H9 (cell line): Measurements from ENCODE around the gene CDC6. TPM values are rescaled to one million over a fixed set of nuclear protein-coding genes. Genes with fewer than 3 reads are reported as not detected.

Experiments used
- DNase-seq: peaks from one replicate; pipeline ENCODE4 v3.0.0-alpha.2; 2017
- H2AFZ ChIP-seq: one replicate; pipeline ENCODE4 v1.6.1; 2013; ENCODE audit warnings: mild to moderate bottlenecking, low read length, control low read depth, moderate library complexity
- H2AK5ac ChIP-seq: 2 replicates; pipeline ENCODE4 v1.6.1; 2013; ENCODE audit warnings: low read length, control low read depth, mixed read lengths; ENCODE audit not compliant: insufficient read length
- H2BK120ac ChIP-seq: one replicate; pipeline ENCODE4 v1.6.1; 2013; ENCODE audit warnings: low read depth, mild to moderate bottlenecking, low read length, control low read depth, inconsistent platforms; ENCODE audit not compliant: poor library complexity, severe bottlenecking
- H2BK12ac ChIP-seq: 2 replicates; pipeline ENCODE4 v1.6.1; 2013; ENCODE audit warnings: low read length, control low read depth, mixed read lengths, low read depth; ENCODE audit not compliant: insufficient read length
- H2BK15ac ChIP-seq: 2 replicates; pipeline ENCODE4 v1.6.1; 2013; ENCODE audit warnings: low read depth, low read length, control low read depth
- H2BK20ac ChIP-seq: one replicate; pipeline ENCODE4 v1.6.1; 2013; ENCODE audit warnings: low read depth, mild to moderate bottlenecking, low read length, control low read depth, inconsistent platforms; ENCODE audit not compliant: poor library complexity, severe bottlenecking
- H2BK5ac ChIP-seq: 2 replicates; pipeline ENCODE4 v1.6.1; 2013; ENCODE audit warnings: low read length, control low read depth, mixed read lengths; ENCODE audit not compliant: insufficient read length
- H3K14ac ChIP-seq: 2 replicates; pipeline ENCODE4 v1.6.1; 2013; ENCODE audit warnings: low read length, control low read depth; ENCODE audit not compliant: insufficient read depth
- H3K18ac ChIP-seq: 2 replicates; pipeline ENCODE4 v1.6.1; 2013; ENCODE audit warnings: low read depth, mild to moderate bottlenecking, mixed read lengths, low read length, control low read depth; ENCODE audit not compliant: insufficient read length
- H3K23ac ChIP-seq: 2 replicates; pipeline ENCODE4 v1.6.1; 2013; ENCODE audit warnings: low read length, control low read depth, mixed read lengths, low read depth; ENCODE audit not compliant: insufficient read length
- H3K23me2 ChIP-seq: 2 replicates; pipeline ENCODE4 v1.6.1; 2013; ENCODE audit warnings: low read depth, mild to moderate bottlenecking, mixed read lengths, low read length, control low read depth; ENCODE audit not compliant: insufficient read length, poor library complexity, severe bottlenecking
- H3K27ac ChIP-seq: 2 replicates; pipeline ENCODE4 v1.5.1; 2013; ENCODE audit warnings: low read length, control low read depth, mixed read lengths, low read depth; ENCODE audit not compliant: insufficient read length
- H3K27me3 ChIP-seq: 2 replicates; pipeline ENCODE4 v1.6.1; 2013; ENCODE audit warnings: low read length, control low read depth, inconsistent platforms; ENCODE audit not compliant: insufficient read depth
- H3K4ac ChIP-seq: 2 replicates; pipeline ENCODE4 v1.6.1; 2013; ENCODE audit warnings: low read depth, mild to moderate bottlenecking, control low read depth, inconsistent platforms, low read length, moderate library complexity
- H3K4me1 ChIP-seq: 2 replicates; pipeline ENCODE4 v1.6.1; 2013; ENCODE audit warnings: low read length, control low read depth, inconsistent platforms; ENCODE audit not compliant: insufficient read depth
- H3K4me2 ChIP-seq: 2 replicates; pipeline ENCODE4 v1.6.1; 2013; ENCODE audit warnings: low read length, control low read depth, mixed read lengths; ENCODE audit not compliant: insufficient read length, insufficient read depth
- H3K56ac ChIP-seq: 2 replicates; pipeline ENCODE4 v1.6.1; 2013; ENCODE audit warnings: low read depth, mild to moderate bottlenecking, mixed read lengths, low read length, control low read depth; ENCODE audit not compliant: insufficient read length
- H3K79me1 ChIP-seq: 2 replicates; pipeline ENCODE4 v1.6.1; 2013; ENCODE audit warnings: low read depth, mild to moderate bottlenecking, moderate library complexity, low read length, control low read depth, inconsistent platforms; ENCODE audit not compliant: insufficient read depth, poor library complexity, severe bottlenecking
- H3K79me2 ChIP-seq: 2 replicates; pipeline ENCODE4 v1.6.1; 2013; ENCODE audit warnings: low read length, control low read depth, inconsistent platforms; ENCODE audit not compliant: insufficient read depth
- H3K9ac ChIP-seq: 2 replicates; pipeline ENCODE4 v1.6.1; 2013; ENCODE audit warnings: low read length, control low read depth, mixed read lengths; ENCODE audit not compliant: insufficient read length; ENCODE audit errors: extremely low read depth
- H3K9me3 ChIP-seq: one replicate; pipeline ENCODE4 v1.6.1; 2013; ENCODE audit warnings: low read depth, low read length, inconsistent platforms; ENCODE audit not compliant: control insufficient read depth
- H3T11ph ChIP-seq: one replicate; pipeline ENCODE4 v1.6.1; 2013; ENCODE audit warnings: mild to moderate bottlenecking, low read length, control low read depth, inconsistent platforms
- H4K20me1 ChIP-seq: one replicate; pipeline ENCODE4 v1.6.1; 2013; ENCODE audit not compliant: control insufficient read depth, insufficient read length, insufficient read depth
- H4K5ac ChIP-seq: 2 replicates; pipeline ENCODE4 v1.6.1; 2013; ENCODE audit warnings: low read depth, mild to moderate bottlenecking, mixed read lengths, low read length, control low read depth; ENCODE audit not compliant: insufficient read length
- H4K8ac ChIP-seq: replicated peaks from 2 replicates; pipeline ENCODE4 v1.6.1; 2013; ENCODE audit warnings: low read length, control low read depth, mixed read lengths, low read depth; ENCODE audit not compliant: insufficient read length
- H4K91ac ChIP-seq: 2 replicates; pipeline ENCODE4 v1.6.1; 2013; ENCODE audit warnings: low read depth, mild to moderate bottlenecking, moderate library complexity, mixed read lengths, low read length, control low read depth; ENCODE audit not compliant: insufficient read length
- H3K27ac Mint-ChIP-seq, 3 experiments: 2 replicates in 2 of 3; 3 replicates in 1 of 3; pipeline ENCODE4 v1.8.0; 2020 to 2021; ENCODE audit warnings: mixed read lengths in 3 of 3, mild to moderate bottlenecking in 1 of 3, moderate library complexity in 1 of 3
- H3K27me3 Mint-ChIP-seq: 2 replicates; pipeline ENCODE4 v1.8.0; 2021; ENCODE audit warnings: low read depth, mild to moderate bottlenecking, moderate library complexity, mixed read lengths
- H3K36me3 Mint-ChIP-seq, 3 experiments: 2 replicates in 2 of 3; 3 replicates in 1 of 3; pipeline ENCODE4 v1.8.0; 2020 to 2021; ENCODE audit warnings: low read depth in 3 of 3, mixed read lengths in 3 of 3; ENCODE audit not compliant: insufficient read depth in 1 of 3
- H3K4me1 Mint-ChIP-seq, 2 experiments: 2 replicates each; pipeline ENCODE4 v1.8.0; 2020; ENCODE audit warnings: mixed read lengths in 2 of 2
- H3K4me3 Mint-ChIP-seq, 2 experiments: 2 replicates in 1 of 2; 3 replicates in 1 of 2; pipeline ENCODE4 v1.8.0; 2020 to 2021; ENCODE audit warnings: mild to moderate bottlenecking in 2 of 2, mixed read lengths in 2 of 2, moderate library complexity in 1 of 2
- H3K9me3 Mint-ChIP-seq, 2 experiments: 2 replicates in 1 of 2; 3 replicates in 1 of 2; pipeline ENCODE4 v1.8.0; 2020; ENCODE audit warnings: mild to moderate bottlenecking in 2 of 2, mixed read lengths in 2 of 2, moderate library complexity in 1 of 2
- CTCF ChIP-seq: fragments of 200-600 bp; sonication (generic); conservative IDR thresholded peaks from 3 replicates; pipeline ENCODE4 v1.8.0; 2021; ENCODE audit warnings: antibody characterized with exemption, mild to moderate bottlenecking
- WGBS: extraction: QIAGEN DNeasy Blood & Tissue Kit; methylation state at CpG from one replicate; pipeline ENCODE4 v1.1.7; 2013; ENCODE audit warnings: missing lambda C conversion rate, low lambda C conversion rate, mixed read lengths; ENCODE audit not compliant: insufficient read length; ENCODE audit errors: extremely low coverage; 5-methylcytosine and 5-hydroxymethylcytosine counted together
- total RNA-seq: library from RNA; stranded (reverse); gene quantifications from 2 replicates; pipeline ENCODE4 v1.2.1, GENCODE V29; 2021

The CDC6 gene
- total RNA-seq, 1 experiment from 2014 or later = 131 TPM

GRCh38 chr17:40320756-40321523, 33.3 kb downstream of the CDC6 start:
- Histone ChIP-seq H3K79me1 (no peaks in the 10 kb centered on the region), H3K4me1 (peaks cover 8% of the 10 kb centered on the region; the same call in 1 of the 2 replicates), H2BK5ac (no peak overlapping the region), H3K14ac (no peak overlapping the region; the same call in 1 of the 2 replicates), H3K27ac (no peak overlapping the region), H3K23ac (no peak overlapping the region), H4K20me1 (peaks cover 4% of the 10 kb centered on the region), H4K91ac (no peak overlapping the region), H3K79me2 (no peaks in the 10 kb centered on the region; the same call in 1 of the 2 replicates), H4K5ac (no peak overlapping the region), H3K23me2 (peaks cover 26% of the 10 kb centered on the region), H2AFZ (no peak overlapping the region), H3K4me2 (no peak overlapping the region), H3K27me3 (peaks cover 5% of the 10 kb centered on the region; the same call in 1 of the 2 replicates), H3K9me3 (no peaks in the 10 kb centered on the region), H3T11ph (no peak overlapping the region), H3K18ac (no peak overlapping the region), H3K9ac (no peak overlapping the region), H3K4ac (no peak overlapping the region), H2BK12ac (no peak overlapping the region), H2BK15ac (no peak overlapping the region), H3K56ac (no peak overlapping the region), H2AK5ac (no peak overlapping the region), H4K8ac (no peak overlapping the region), H2BK20ac (no peak overlapping the region), H2BK120ac (no peak overlapping the region)
- Mint-ChIP-seq H3K27me3 (peaks cover 50% of the 10 kb centered on the region), H3K36me3 (no peaks in the 10 kb centered on the region; a peak in 1 of 7 replicates), H3K9me3 (no peaks in the 10 kb centered on the region), H3K4me1 (peaks cover 48 to 67% of the 10 kb centered on the region in 2 experiments), H3K27ac (no peak overlapping the region; a peak in 1 of 7 replicates), H3K4me3 (peak overlapping the region in 1 of 2 experiments; percentile 62; a peak in 1 of 5 replicates)
- no CpG with 5 or more reads among the region's 19 CpGs for WGBS
- no peak for TF ChIP-seq CTCF
- DNase-seq = no peak
